Left renal pelvis (tissue), 4 donors: Measurements from ENCODE around the gene APOL2. TPM values are rescaled to one million over a fixed set of nuclear protein-coding genes. Genes with fewer than 3 reads are reported as not detected.
"Not testable (repeated sequence)": the region's sequence is repeated elsewhere in the genome, so short reads cannot be mapped to it uniquely, and the experiment has no call there.

Source experiments
- DNase-seq, 4 donors: peaks; one replicate each; pipeline ENCODE4 v3.0.0-alpha.2; 2013; ENCODE audit warnings: low read depth in 4 of 4, low spot score in 3 of 4
- polyA plus RNA-seq, 4 donors: library from polyadenylated mRNA; unstranded; fragments of 120-200 nt; gene quantifications; one replicate each; pipeline ENCODE4 v1.2.1, GENCODE V29; 2013; ENCODE audit not compliant: insufficient read length in 4 of 4

The APOL2 gene
- polyA plus RNA-seq, 4 donors, result 25.4 to 41.6 (median 32.2) TPM

GRCh38 chr22:36263216-36263673, 23.9 kb upstream of the APOL2 start:
- not testable (repeated sequence) for DNase-seq

- not testable (repeated sequence) for DNase-seq
Measured at GRCh38 chr22:36262307-36262706, 23.0 kb upstream of the APOL2 start.

- not testable (repeated sequence) for DNase-seq
Measured at GRCh38 chr22:36261675-36262074, 22.3 kb upstream of the APOL2 start.

GRCh38 chr22:36259615-36260300, 20.4 kb upstream of the APOL2 start:
- no peak for DNase-seq

- DNase-seq, result no peak
Measured at GRCh38 chr22:36258701-36259614, 19.6 kb upstream of the APOL2 start.

- DNase-seq, result no peak
Measured at GRCh38 chr22:36257948-36258670, 18.8 kb upstream of the APOL2 start.

GRCh38 chr22:36257308-36257707, 18.0 kb upstream of the APOL2 start:
- DNase-seq, result no peak

- DNase-seq, result no peak
Measured at GRCh38 chr22:36256478-36256877, 17.2 kb upstream of the APOL2 start.

- not testable (repeated sequence) for DNase-seq
Measured at GRCh38 chr22:36255572-36255971, 16.2 kb upstream of the APOL2 start.

GRCh38 chr22:36253523-36254490, 14.5 kb upstream of the APOL2 start:
- DNase-seq, result no peak

GRCh38 chr22:36252754-36253522, 13.6 kb upstream of the APOL2 start, which contains the start of gene APOL1:
Gene APOL1, plus strand, starts transcription at chr22:36253133. Its CDS starts 1,823 bp downstream, at chr22:36254956.
- no peak for DNase-seq

GRCh38 chr22:36251979-36252608, 12.8 kb upstream of the APOL2 start:
- not testable (repeated sequence) for DNase-seq

- DNase-seq, result not testable (repeated sequence)
Measured at GRCh38 chr22:36250292-36250960, 11.1 kb upstream of the APOL2 start.

- DNase-seq, result no peak
Measured at GRCh38 chr22:36249160-36249559, 9.8 kb upstream of the APOL2 start.

GRCh38 chr22:36247955-36248354, 8.6 kb upstream of the APOL2 start:
- no peak for DNase-seq

GRCh38 chr22:36246718-36247117, 7.4 kb upstream of the APOL2 start:
- no peak for DNase-seq

GRCh38 chr22:36245805-36246356, 6.6 kb upstream of the APOL2 start:
- DNase-seq, result no peak
